ENCODE measurements around the gene MEPE. TPM values are rescaled to one million over a fixed set of nuclear protein-coding genes. Genes with fewer than 3 reads are reported as not detected.

The MEPE gene
- total RNA-seq, 1 experiment from 2014 or later: not detected

DNA sequence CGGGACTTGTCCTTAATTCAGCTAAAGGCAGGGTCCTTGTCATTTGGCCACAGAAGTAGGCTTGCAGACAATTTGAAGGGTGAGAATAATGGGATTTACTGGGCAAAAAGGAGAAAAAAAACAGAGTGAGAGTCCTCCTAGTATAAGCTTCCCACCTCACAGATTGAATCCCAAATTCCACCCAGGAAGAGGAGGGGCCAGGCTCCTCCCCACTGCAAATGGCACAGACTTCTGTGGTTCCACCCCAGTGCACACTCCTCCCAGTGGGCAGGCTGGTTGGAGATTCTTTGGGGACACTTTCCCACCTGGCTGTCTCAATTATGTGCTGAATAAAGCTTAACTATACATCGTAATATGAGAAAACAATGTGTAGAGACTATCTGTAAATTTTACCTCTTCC is 31.6 kb downstream of the MEPE start:
- ATAC-seq (no peak), DNase-seq (ENCODE audit: low spot score) (no peak)
- ChIA-PET CTCF (interaction anchor here (1.7 to 2.0 kb wide), 2 partner anchors 11 to 39 kb away, joined by 7 read pairs; no protein-coding TSS in a partner anchor), POLR2A (no interaction called here)
- Mint-ChIP-seq H3K4me1 (peaks cover 39% of the 10 kb centered on the region), H3K36me3 (peaks cover 38% of the 10 kb centered on the region), H3K9me3 (peaks cover 20% of the 10 kb centered on the region), H3K27ac (no peak overlapping the region), H3K27me3 (ENCODE audit: low read depth) (peaks cover 21% of the 10 kb centered on the region), H3K4me3 (no peak overlapping the region)
- TF ChIP-seq CDX4 (CRISPR knock-in tag; IDR thresholded peaks at IDR 0.05; ENCODE audit: borderline replicate concordance) (no peak), AR (CRISPR knock-in tag; IDR thresholded peaks at IDR 0.05) (no peak), FOXJ3 (CRISPR knock-in tag; IDR thresholded peaks at IDR 0.05; ENCODE audit: borderline replicate concordance) (no peak), USF1 (CRISPR knock-in tag; IDR thresholded peaks at IDR 0.05) (no peak), ZNF671 (CRISPR knock-in tag; IDR thresholded peaks at IDR 0.05) (no peak), ZNF423 (CRISPR knock-in tag; IDR thresholded peaks at IDR 0.05) (no peak), ELF4 (CRISPR knock-in tag; IDR thresholded peaks at IDR 0.05; ENCODE audit: low read depth) (no peak), ESRRA (CRISPR knock-in tag; IDR thresholded peaks at IDR 0.05; ENCODE audit: borderline replicate concordance) (no peak), E2F1 (CRISPR knock-in tag; IDR thresholded peaks at IDR 0.05) (no peak), CBFB (CRISPR knock-in tag; IDR thresholded peaks at IDR 0.05; ENCODE audit: low read depth) (no peak), TCF7 (CRISPR knock-in tag; IDR thresholded peaks at IDR 0.05; ENCODE audit: low read depth) (no peak), ATF6 (CRISPR knock-in tag; IDR thresholded peaks at IDR 0.05) (no peak), IRF2 (CRISPR knock-in tag; IDR thresholded peaks at IDR 0.05; ENCODE audit: borderline replicate concordance, low read depth) (no peak), ERG (CRISPR knock-in tag; IDR thresholded peaks at IDR 0.05) (no peak), ETV6 (CRISPR knock-in tag; IDR thresholded peaks at IDR 0.05) (no peak)
- TF ChIP-seq, protein P1, sequence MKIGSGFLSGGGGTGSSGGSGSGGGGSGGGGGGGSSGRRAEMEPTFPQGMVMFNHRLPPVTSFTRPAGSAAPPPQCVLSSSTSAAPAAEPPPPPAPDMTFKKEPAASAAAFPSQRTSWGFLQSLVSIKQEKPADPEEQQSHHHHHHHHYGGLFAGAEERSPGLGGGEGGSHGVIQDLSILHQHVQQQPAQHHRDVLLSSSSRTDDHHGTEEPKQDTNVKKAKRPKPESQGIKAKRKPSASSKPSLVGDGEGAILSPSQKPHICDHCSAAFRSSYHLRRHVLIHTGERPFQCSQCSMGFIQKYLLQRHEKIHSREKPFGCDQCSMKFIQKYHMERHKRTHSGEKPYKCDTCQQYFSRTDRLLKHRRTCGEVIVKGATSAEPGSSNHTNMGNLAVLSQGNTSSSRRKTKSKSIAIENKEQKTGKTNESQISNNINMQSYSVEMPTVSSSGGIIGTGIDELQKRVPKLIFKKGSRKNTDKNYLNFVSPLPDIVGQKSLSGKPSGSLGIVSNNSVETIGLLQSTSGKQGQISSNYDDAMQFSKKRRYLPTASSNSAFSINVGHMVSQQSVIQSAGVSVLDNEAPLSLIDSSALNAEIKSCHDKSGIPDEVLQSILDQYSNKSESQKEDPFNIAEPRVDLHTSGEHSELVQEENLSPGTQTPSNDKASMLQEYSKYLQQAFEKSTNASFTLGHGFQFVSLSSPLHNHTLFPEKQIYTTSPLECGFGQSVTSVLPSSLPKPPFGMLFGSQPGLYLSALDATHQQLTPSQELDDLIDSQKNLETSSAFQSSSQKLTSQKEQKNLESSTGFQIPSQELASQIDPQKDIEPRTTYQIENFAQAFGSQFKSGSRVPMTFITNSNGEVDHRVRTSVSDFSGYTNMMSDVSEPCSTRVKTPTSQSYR (CRISPR knock-in tag; IDR thresholded peaks at IDR 0.05): no peak

Data from WTC11 (cell line).